H1 (cell line): ENCODE measurements around the gene SPOP. TPM values are rescaled to one million over a fixed set of nuclear protein-coding genes. Genes with fewer than 3 reads are reported as not detected.

Experiments used
- ATF2 ChIP-seq: IDR thresholded peaks from 2 replicates; pipeline ENCODE4 v1.6.1; 2012; ENCODE audit warnings: low read length, inconsistent platforms
- BACH1 ChIP-seq: IDR thresholded peaks from 2 replicates; pipeline ENCODE4 v1.6.1; 2012; ENCODE audit warnings: low read length, improper control_type of control experiment
- CTBP2 ChIP-seq: IDR thresholded peaks from 2 replicates; pipeline ENCODE4 v1.7.0; 2011; ENCODE audit warnings: borderline replicate concordance, mild to moderate bottlenecking, moderate library complexity, mixed read lengths, low read length; ENCODE audit not compliant: insufficient read depth, insufficient read length
- GABPA ChIP-seq: IDR thresholded peaks from 2 replicates; pipeline ENCODE4 v1.6.1; 2011; ENCODE audit warnings: mild to moderate bottlenecking, low read length, moderate library complexity, borderline replicate concordance; ENCODE audit not compliant: insufficient read depth
- JUN ChIP-seq: IDR thresholded peaks from 2 replicates; pipeline ENCODE4 v1.6.1; 2011; ENCODE audit warnings: low read depth, mild to moderate bottlenecking, improper control_type of control experiment, low read length
- RBBP5 ChIP-seq: IDR thresholded peaks from 2 replicates; pipeline ENCODE4 v1.7.1; 2012; ENCODE audit warnings: low read depth, mild to moderate bottlenecking, inconsistent platforms, low read length, moderate library complexity, borderline replicate concordance
- TBP ChIP-seq: IDR thresholded peaks from 2 replicates; pipeline ENCODE4 v1.6.1; 2011; ENCODE audit warnings: low read depth, low read length, improper control_type of control experiment
- polyA plus RNA-seq, 7 experiments: library from polyadenylated mRNA; depleted of rRNA in 3 of 7; stranded (reverse) in 5 of 7; unstranded in 2 of 7; fragments of >200 nt in 5 of 7; fragments of 200-250 nt in 2 of 7; gene quantifications; 1 replicate in 5 of 7; 2 replicates in 1 of 7; 4 replicates in 1 of 7; pipeline versions ENCODE4 v1.2.1 to v1.2.3, GENCODE V29; 2011 to 2013; ENCODE audit warnings: missing spikeins in 2 of 7, mixed read lengths in 2 of 7
- total RNA-seq: library from RNA; stranded (reverse); fragmentation: NEBNext Ultra II Directional; extraction: Animal tissue kit (Norgen Biotek cat#: 25700); gene quantifications from 2 replicates; pipeline ENCODE4 v1.2.1, GENCODE V29; 2021

SPOP gene
- total and polyA plus RNA-seq, 2 of the 8 experiments (the other 6 are each of a cell fraction or from before 2014, with no cell fraction given): 13.3 to 25.6 TPM

- TF ChIP-seq CTBP2 (no peak), TBP (no peak), GABPA (no peak), JUN (no peak), BACH1 (no peak), ATF2 (no peak), RBBP5 (no peak)
Observed at GRCh38 chr17:49632201-49632600, 45.7 kb downstream of the SPOP start (continued).
